ENCODE measurements around the gene SAXO2. TPM values are rescaled to one million over a fixed set of nuclear protein-coding genes. Genes with fewer than 3 reads are reported as not detected.

SAXO2 gene
- total and polyA plus RNA-seq, 2 of the 4 experiments (the other 2 are of a cell fraction) = 0.14 TPM; not detected in 1

- no peak overlapping the region for H3K56ac ChIP-seq (ENCODE audit: extremely low read depth, insufficient read depth, low read length)
- H2AK9ac ChIP-seq (replicated peaks; ENCODE audit: low read depth, low read length, poor library complexity) = no peak overlapping the region
- no peaks in the 10 kb centered on the region for H3K79me1 ChIP-seq (ENCODE audit: low read depth in 1 of 2, low read length in 2 of 2)
- ATAC-seq (ENCODE audit: low read depth) = no peak
- H2BK20ac ChIP-seq (ENCODE audit: low read depth, low read length) = no peak overlapping the region
- TF ChIP-seq POLR2A (IDR thresholded peaks at IDR 0.05; ENCODE audit: low read depth, low read length) = no peak
- no peak for TF ChIP-seq CEBPB (IDR thresholded peaks at IDR 0.05; ENCODE audit: low read depth, low read length)
- TF ChIP-seq MAFK (IDR thresholded peaks at IDR 0.05; ENCODE audit: low read depth, low read length) = no peak
- no peak for TF ChIP-seq MXI1 (IDR thresholded peaks at IDR 0.05; ENCODE audit: borderline replicate concordance, low read depth, low read length)
- TF ChIP-seq MAZ (IDR thresholded peaks at IDR 0.05; ENCODE audit: borderline replicate concordance, low read depth, low read length) = no peak
- TF ChIP-seq RFX5 (IDR thresholded peaks at IDR 0.05; ENCODE audit: low read depth, low read length) = no peak
- no peak for TF ChIP-seq CHD1 (IDR thresholded peaks at IDR 0.05; ENCODE audit: low read depth, low read length)
- no peak for TF ChIP-seq BHLHE40 (IDR thresholded peaks at IDR 0.05; ENCODE audit: low read depth, low read length)
- TF ChIP-seq ELK1 (IDR thresholded peaks at IDR 0.05; ENCODE audit: borderline replicate concordance, low read depth, low read length) = no peak
- no peak for TF ChIP-seq FOS (IDR thresholded peaks at IDR 0.05; ENCODE audit: low read depth, low read length)
- no peak for TF ChIP-seq SMC3 (IDR thresholded peaks at IDR 0.05; ENCODE audit: low read depth, low read length)
- no peak for TF ChIP-seq CTCF (conservative IDR thresholded peaks at IDR 0.05; ENCODE audit: low read depth, low read length)
- TF ChIP-seq NFE2L2 (IDR thresholded peaks at IDR 0.05; ENCODE audit: low read depth, low read length) = no peak
- TF ChIP-seq RAD21 (IDR thresholded peaks at IDR 0.05; ENCODE audit: low read length) = no peak
- TF ChIP-seq USF2 (IDR thresholded peaks at IDR 0.05; ENCODE audit: low read depth, low read length) = no peak
- no peak for TF ChIP-seq RCOR1 (IDR thresholded peaks at IDR 0.05; ENCODE audit: insufficient replicate concordance, low read length)
- H3K4me1 ChIP-seq (ENCODE audit: control insufficient read depth, insufficient read depth, low read length) = no peaks in the 10 kb centered on the region
- H3K27ac ChIP-seq (ENCODE audit: insufficient read depth, low read length) = no peak overlapping the region
- H2BK120ac ChIP-seq (ENCODE audit: low read depth, low read length) = no peak overlapping the region
- no peak overlapping the region for H2AFZ ChIP-seq (replicated peaks; ENCODE audit: low read length, poor library complexity)
- no peak overlapping the region for H3K9ac ChIP-seq (ENCODE audit: low read depth, low read length)
- no peak overlapping the region for H2BK5ac ChIP-seq (ENCODE audit: low read depth, low read length, poor library complexity, severe bottlenecking)
- intact Hi-C loops (cut with micrococcal nuclease) = no loop called here
- POLR2A ChIA-PET (ENCODE audit: unreplicated experiment) = no interaction called here
- H3K18ac ChIP-seq (ENCODE audit: low read depth, low read length) = no peak overlapping the region
- H4K91ac ChIP-seq (ENCODE audit: insufficient read depth, low read depth, low read length) = no peak overlapping the region
- H3K4ac ChIP-seq (ENCODE audit: low read depth, low read length) = no peak overlapping the region
- in situ Hi-C loops (cut with MboI; ENCODE audit: low sequenced_read_pairs) = no loop called here
- CTCF ChIA-PET = no interaction called here
- H3K23ac ChIP-seq (ENCODE audit: low read depth, low read length) = no peak overlapping the region
- H4K8ac ChIP-seq (ENCODE audit: low read depth in 2 of 2, low read length in 2 of 2) = no peak overlapping the region
- peaks cover under 1% of the 10 kb centered on the region; the same call in 1 of the 2 replicates for H3K9me3 ChIP-seq (ENCODE audit: control insufficient read depth, insufficient read depth, low read length)
- no peaks in the 10 kb centered on the region for H3K36me3 ChIP-seq (ENCODE audit: control insufficient read depth, insufficient read depth, low read length)
- H3K14ac ChIP-seq (replicated peaks; ENCODE audit: low read depth, low read length) = no peak overlapping the region
- H3K27me3 ChIP-seq (ENCODE audit: control insufficient read depth, insufficient read depth, low read length) = peaks cover 8% of the 10 kb centered on the region; the same call in 1 of the 2 replicates
- DNase-seq = no peak
- no peak overlapping the region for H2BK15ac ChIP-seq (ENCODE audit: low read depth, low read length)
- no peaks in the 10 kb centered on the region for H3K9me1 ChIP-seq (ENCODE audit: insufficient read depth, low read length)
- H3K4me3 ChIP-seq (ENCODE audit: insufficient read depth, low read depth, low read length) = no peak overlapping the region
- H4K5ac ChIP-seq (ENCODE audit: low read depth, low read length) = no peak overlapping the region
- H3K4me2 ChIP-seq (ENCODE audit: low read depth, low read length) = no peak overlapping the region
- H4K20me1 ChIP-seq (ENCODE audit: insufficient read depth, low read length) = no peaks in the 10 kb centered on the region
- no TSS peak for BruUV-seq (replicated peaks)
- dilution Hi-C loops (cut with HindIII; ENCODE audit: low sequenced_read_pairs, unreplicated experiment) = no loop called here
- 65% methylated on average over 10 of the region's 24 CpGs; no CpG with 5 or more reads in 1 of the 2 experiments for WGBS, 2 experiments (ENCODE audit: extremely low coverage in 2 of 2, insufficient read length in 1 of 2)
- no peak overlapping the region for H2AK5ac ChIP-seq (ENCODE audit: low read depth, low read length)
Measured at GRCh38 chr15:82315519-82316246, 53.1 kb downstream of the SAXO2 start.

Data from IMR-90 (cell line).